ENCODE data around the gene ANTKMT. TPM values are rescaled to one million over a fixed set of nuclear protein-coding genes. Genes with fewer than 3 reads are reported as not detected.

The ANTKMT gene
- total and polyA plus RNA-seq, 9 donors, result 13.2 to 43.9 (median 21.9) TPM; not detected in 1

- intact Hi-C loops (cut with DNase I), result no loop called here
- Histone ChIP-seq H3K9me3 (no peaks in the 10 kb centered on the region), H3K4me3 (peak within 1 kb of the TSS; percentile 32), H3K4me1 (ENCODE audit: insufficient read depth) (peaks cover 12% of the 10 kb centered on the region), H3K27ac (no peak within 1 kb of the TSS), H3K36me3 (no peaks in the 10 kb centered on the region), H3K27me3 (peaks cover 15% of the 10 kb centered on the region)
- WGBS, 3 donors, result 1% methylated on average over 39 to 88 of the region's 88 CpGs
- no peak for TF ChIP-seq CTCF (IDR thresholded peaks at IDR 0.05)
- no peak for TF ChIP-seq POLR2A (IDR thresholded peaks at IDR 0.05)
- no peak for TF ChIP-seq EP300 (IDR thresholded peaks at IDR 0.05)
- DNase-seq, result peak in 2 of 5 donors; percentile 55 to 59
Observed at GRCh38 chr16:726438-727290, 5.7 kb downstream of the ANTKMT start, which contains the start of the genes CCDC78 and HAGHL. Gene CCDC78 (minus strand): TSS chr16:726443. CDS start chr16:726367, 76 bp downstream. Gene HAGHL (plus strand): TSS chr16:727106. CDS start chr16:727510, 404 bp downstream.

- Histone ChIP-seq H3K4me1 (ENCODE audit: insufficient read depth) (peaks cover 9% of the 10 kb centered on the region), H3K36me3 (no peaks in the 10 kb centered on the region), H3K4me3 (peak overlapping the region; percentile 32), H3K27ac (no peak overlapping the region), H3K9me3 (no peaks in the 10 kb centered on the region), H3K27me3 (peaks cover 15% of the 10 kb centered on the region)
- intact Hi-C loops (cut with DNase I), result no loop called here
- DNase-seq, result no peak
- 0 to 2% (median 1%) methylated on average over 28 to 61 of the region's 61 CpGs for WGBS, 3 donors
- TF ChIP-seq CTCF (IDR thresholded peaks at IDR 0.05) (no peak), POLR2A (IDR thresholded peaks at IDR 0.05) (no peak), EP300 (IDR thresholded peaks at IDR 0.05) (no peak)
Observed at GRCh38 chr16:727291-727977, 6.5 kb downstream of the ANTKMT start.

GRCh38 chr16:728131-728889 lies 7.4 kb downstream of the ANTKMT start:
- DNase-seq, result peak in 1 of 5 donors; percentile 41
- Histone ChIP-seq H3K27me3 (peaks cover 15% of the 10 kb centered on the region), H3K9me3 (no peaks in the 10 kb centered on the region), H3K36me3 (no peaks in the 10 kb centered on the region), H3K27ac (no peak overlapping the region), H3K4me1 (ENCODE audit: insufficient read depth) (peaks cover 9% of the 10 kb centered on the region), H3K4me3 (peak overlapping the region; percentile 32)
- intact Hi-C loops (cut with DNase I), result no loop called here
- WGBS, 3 donors, result 0 to 2% (median 1%) methylated on average over 36 to 80 of the region's 80 CpGs
- no peak for TF ChIP-seq EP300 (IDR thresholded peaks at IDR 0.05)
- no peak for TF ChIP-seq CTCF (IDR thresholded peaks at IDR 0.05)
- TF ChIP-seq POLR2A (IDR thresholded peaks at IDR 0.05), result no peak
